GM12878 (cell line): ENCODE results near the gene MFAP4. TPM values are rescaled to one million over a fixed set of nuclear protein-coding genes. Genes with fewer than 3 reads are reported as not detected.

Experiments
- E2F4 ChIP-seq: IDR thresholded peaks from 2 replicates; pipeline ENCODE4 v1.6.1; 2012; ENCODE audit warnings: low read depth, low read length, improper control_type of control experiment
- IRF3 ChIP-seq: fragments of 450-650 bp; IDR thresholded peaks from 2 replicates; pipeline ENCODE4 v1.6.1; 2014; ENCODE audit warnings: mild to moderate bottlenecking
- RBBP5 ChIP-seq: fragments of 200-600 bp; sonication (generic); conservative IDR thresholded peaks from 2 replicates; pipeline ENCODE4 v1.6.1; 2016
- REST ChIP-seq: IDR thresholded peaks from 2 replicates; pipeline ENCODE4 v1.6.1; 2012; ENCODE audit warnings: mild to moderate bottlenecking, low read depth, low read length
- USF1 ChIP-seq: IDR thresholded peaks from 2 replicates; pipeline ENCODE4 v1.6.1; 2011; ENCODE audit warnings: borderline replicate concordance, low read depth, mild to moderate bottlenecking, moderate library complexity, mixed read lengths, low read length; ENCODE audit not compliant: insufficient read depth; ENCODE audit errors: extremely low read length
- ZNF274 ChIP-seq: IDR thresholded peaks from one replicate; pipeline ENCODE4 v1.8.0; 2011; ENCODE audit not compliant: insufficient read length, insufficient read depth
- polyA plus RNA-seq, 11 experiments: library from polyadenylated mRNA; depleted of rRNA in 4 of 11; unstranded in 6 of 11; stranded (reverse) in 5 of 11; fragments of >200 nt; fragmentation: Nextera tagmentation in 4 of 11; fragmentation: Illumina TruSeq in 1 of 11; extraction: Ambion mirVana in 4 of 11; extraction: Trizol in 1 of 11; gene quantifications; 1 replicate in 1 of 11; 2 replicates in 10 of 11; pipeline versions ENCODE4 v1.2.1 to v1.2.3, GENCODE V29; 2011 to 2016; ENCODE audit warnings: inconsistent platforms in 2 of 11, missing spikeins in 2 of 11, low read depth in 1 of 11
- total RNA-seq, 4 experiments: library from RNA; depleted of rRNA in 3 of 4; stranded (reverse); fragments of >200 nt in 3 of 4; fragmentation: Illumina TruSeq in 1 of 4; extraction: Trizol in 1 of 4; gene quantifications; 2 replicates each; pipeline versions ENCODE4 v1.2.1 to v1.2.3, GENCODE V29; 2013 to 2021

Gene MFAP4
- total and polyA plus RNA-seq, 10 of the 15 experiments (the other 5 are each of a cell fraction or from before 2014, with no cell fraction given): 0.08 to 0.28 (median 0.09) TPM; not detected in 7

- no peak for TF ChIP-seq USF1
- TF ChIP-seq IRF3: no peak
- TF ChIP-seq REST: no peak
- no peak for TF ChIP-seq RBBP5
- no peak for TF ChIP-seq E2F4
- no peak for TF ChIP-seq ZNF274
These were observed 12.9 kb upstream of the MFAP4 start (continued) for GRCh38 chr17:19399750-19400450.
